HTERT RPE-1 (cell line): Measurements from ENCODE around the gene EDAR.

Experiments used
- in situ Hi-C: fragments of 300-500 bp; cut with MboI; formaldehyde crosslinking; loops from 4 replicates; pipeline ENCODE4 v1.14.3; 2020; ENCODE audit warnings: low sequenced_read_pairs

Gene EDAR

DNA sequence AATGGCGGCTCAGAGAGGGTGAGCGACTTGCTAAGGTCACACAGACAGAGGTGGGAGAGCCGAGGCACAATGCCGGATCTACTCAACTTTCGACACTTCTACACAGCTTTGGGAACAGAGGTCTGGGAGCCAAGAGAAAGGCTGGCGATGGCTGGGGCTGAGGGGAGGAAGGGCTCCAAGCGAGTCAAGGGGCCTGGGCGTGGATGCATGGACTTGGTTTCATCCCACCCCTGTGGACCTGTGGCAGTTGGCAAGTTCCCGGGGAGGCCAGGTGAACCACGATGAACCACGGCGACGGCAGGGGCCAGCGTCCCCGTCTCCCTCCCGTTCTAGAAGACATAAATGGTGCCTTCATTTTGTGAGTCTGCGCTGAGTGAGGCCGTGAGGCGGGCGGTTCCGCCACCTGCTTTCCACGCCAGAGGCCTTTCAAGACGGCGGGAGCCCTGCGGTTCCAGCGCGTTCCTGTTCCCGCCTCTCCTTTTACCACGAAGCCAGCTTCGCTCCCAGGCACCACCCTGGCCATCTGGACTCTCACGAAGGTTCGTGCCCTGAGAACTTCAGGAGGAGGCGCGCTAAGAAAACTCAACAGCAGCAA, 46.7 kb downstream of the EDAR start:
- in situ Hi-C loops: no loop called here

DNA sequence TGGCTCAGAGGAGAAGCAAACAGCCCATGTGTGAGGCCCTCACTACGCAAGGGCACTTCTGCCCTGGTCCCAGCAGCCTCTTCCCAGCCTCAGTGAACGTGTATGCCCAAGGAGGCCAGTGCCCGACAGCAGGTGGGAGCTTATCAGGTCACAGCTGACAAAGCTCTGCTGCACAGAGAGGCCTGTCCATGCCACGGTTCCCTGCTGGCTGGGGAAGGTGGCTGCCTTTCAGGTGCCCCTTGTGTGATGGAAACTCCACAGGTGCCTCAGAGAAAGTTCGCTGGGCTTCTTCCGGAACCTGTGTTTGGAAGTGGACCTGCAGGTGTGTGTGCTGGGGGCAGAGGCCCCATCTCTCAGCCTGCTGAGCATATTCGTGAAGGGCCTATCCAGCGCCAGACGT, 47.3 kb downstream of the EDAR start:
- in situ Hi-C loops: no loop called here

DNA sequence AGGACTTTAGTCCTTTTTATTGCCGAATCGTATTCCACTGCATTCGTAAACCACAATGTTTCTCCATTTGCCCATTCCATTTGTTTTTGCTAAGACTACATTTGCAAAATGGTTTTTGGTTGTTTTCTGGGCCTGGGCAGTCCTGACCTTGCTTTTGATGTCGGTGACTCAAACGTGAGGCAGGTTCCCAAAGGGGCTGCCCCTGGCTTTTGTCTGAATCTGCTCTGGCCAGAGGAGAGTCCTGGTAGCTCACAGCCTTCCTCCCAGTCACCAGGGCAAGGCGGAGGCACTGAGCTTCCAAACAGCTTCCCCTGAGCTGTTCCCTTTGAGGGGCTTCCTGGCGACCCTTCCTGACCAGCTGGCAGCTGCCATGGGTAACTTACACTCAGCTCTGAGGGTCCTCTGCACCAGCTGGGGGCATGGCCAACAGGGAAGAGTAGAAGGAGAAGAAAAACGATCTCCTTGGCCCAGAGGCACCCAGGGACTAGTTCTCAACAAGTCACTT, 47.8 kb downstream of the EDAR start:
- in situ Hi-C loops: no loop called here

DNA sequence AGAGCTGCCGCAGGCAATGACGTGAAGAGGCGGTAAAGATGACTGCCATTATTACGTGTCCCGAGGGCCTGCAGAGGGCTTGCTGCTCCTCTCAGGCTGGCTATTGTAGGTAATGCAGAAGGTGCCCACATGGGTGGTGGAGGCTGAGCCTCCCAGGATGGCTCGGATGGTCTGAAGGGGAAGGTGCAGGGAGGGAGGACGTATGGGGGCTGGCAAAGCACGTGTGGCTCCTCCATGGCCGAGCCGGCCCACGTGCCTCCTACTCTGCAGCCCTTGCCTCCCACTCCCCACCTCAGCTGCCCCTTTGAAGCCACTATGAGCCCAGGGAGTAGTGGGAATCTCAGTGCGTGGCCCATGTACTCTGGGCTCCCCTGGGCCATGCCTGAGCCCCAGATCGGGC, 48.9 kb downstream of the EDAR start:
- in situ Hi-C loops: no loop called here

DNA sequence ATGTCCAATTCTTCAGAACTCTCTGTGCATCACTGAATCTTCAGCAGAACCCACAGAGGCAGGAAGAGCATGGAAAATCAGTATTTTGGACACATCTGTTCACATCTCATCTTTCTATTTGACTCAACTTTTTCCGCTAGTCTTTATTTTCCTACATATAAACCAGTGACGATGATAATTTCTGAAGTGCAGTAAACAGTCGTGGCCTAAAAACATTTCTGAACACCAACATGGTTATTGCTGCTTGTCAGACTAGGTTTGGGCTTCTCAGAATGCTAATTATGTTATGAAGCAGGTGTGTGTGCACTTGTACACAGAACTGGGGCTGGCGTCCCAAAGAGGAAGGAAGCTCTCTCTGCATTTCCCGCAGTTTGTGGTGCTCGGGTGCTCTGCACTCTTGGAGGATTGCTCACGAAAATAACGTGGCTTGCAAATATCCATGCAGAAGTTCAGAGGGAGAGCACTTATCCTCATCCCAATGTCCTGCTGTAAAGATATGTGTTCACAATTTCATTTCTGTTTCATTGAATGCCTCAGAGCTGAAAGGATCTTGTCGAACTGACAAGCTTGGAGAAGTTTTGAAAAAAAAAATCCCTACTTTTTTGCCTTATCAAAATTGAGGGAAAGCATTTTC, 50.8 kb downstream of the EDAR start:
- in situ Hi-C loops: no loop called here

DNA sequence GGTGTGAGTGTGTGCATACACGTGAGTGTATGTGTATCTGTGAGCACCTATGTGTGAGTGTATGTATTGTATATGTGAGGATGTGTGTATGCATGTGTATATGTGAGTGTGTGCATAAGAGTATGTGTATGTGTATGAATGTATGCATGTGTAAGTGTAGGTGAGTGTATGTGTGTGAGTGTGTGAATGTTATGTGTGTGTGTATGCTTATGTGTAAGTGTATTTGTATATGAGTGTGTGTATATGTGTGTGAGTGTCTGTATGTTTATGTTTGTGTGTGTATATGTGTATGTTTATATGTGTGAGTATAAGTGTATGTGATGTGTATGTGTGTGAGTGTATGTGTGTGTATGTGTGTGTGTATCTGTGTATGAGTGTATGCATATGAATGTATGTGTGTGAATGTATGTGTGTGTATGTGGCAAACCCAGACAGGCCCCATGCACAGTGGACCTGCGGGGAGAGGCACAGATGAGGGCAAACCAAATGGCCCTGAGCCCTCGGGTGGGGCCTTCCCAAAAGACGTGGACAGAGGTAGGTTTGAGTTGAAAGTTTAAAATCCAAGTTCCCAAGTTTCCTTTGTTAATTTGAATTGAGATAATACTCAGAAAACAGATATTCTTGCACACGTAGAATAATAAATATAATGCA, 51.5 kb downstream of the EDAR start:
- in situ Hi-C loops: no loop called here

DNA sequence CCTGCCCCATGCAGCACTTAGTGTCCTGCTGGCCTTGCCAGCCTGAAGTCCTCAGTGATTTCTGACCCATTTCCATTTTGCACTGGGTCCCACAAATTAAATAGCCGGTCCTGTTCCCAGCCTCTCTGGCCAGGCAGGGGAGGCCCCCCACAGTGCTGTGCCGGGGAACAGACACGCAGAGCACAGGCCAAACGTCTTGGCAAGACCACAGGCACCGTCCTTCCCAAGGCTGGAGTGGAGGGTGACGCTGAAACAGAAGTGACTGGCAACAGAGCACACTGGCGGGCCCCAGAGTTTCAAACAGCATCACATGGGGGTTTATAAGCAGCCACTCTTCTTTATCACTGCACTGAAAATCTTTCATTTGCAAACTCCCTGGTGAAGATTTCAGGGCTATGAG, 52.2 kb downstream of the EDAR start:
- in situ Hi-C loops: no loop called here

DNA sequence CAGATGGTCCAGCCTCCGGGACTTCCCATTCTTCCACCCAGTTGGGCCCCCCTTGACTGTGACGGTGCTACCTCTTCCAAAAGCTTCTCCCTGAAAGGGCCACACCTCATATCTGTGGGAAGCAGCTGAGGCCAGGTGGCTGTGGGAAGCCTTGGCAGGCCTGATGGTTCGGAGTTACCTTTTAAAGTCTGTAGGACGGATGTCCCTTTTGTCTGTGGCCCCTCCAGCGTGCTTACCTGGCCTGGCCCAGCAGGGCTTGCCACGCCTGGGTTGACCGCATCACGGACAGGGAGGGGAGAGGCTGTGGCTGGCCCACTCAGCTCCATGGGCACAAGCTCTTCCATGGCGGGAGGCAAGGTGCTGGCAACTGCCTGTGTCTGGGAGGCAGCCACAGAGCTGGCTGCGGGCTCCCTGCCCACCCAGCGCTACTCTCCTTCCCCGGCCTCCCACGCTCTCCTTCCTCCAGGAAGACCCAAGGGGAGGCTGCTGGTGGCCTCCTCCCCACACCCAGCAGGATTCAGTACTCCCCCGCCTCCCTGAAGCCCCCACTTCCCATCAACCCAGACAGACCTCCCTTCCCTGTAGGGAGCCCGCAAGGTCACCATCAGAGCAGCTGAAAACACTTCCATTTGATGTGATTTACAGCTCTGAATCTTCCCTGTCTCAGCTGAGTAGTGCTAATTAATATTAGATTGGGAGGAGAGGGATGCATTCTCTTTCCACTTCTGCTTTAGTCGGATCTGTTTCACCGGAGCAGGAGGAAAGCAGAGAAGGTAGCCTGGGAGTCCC, 52.8 kb downstream of the EDAR start:
- in situ Hi-C loops: no loop called here

DNA sequence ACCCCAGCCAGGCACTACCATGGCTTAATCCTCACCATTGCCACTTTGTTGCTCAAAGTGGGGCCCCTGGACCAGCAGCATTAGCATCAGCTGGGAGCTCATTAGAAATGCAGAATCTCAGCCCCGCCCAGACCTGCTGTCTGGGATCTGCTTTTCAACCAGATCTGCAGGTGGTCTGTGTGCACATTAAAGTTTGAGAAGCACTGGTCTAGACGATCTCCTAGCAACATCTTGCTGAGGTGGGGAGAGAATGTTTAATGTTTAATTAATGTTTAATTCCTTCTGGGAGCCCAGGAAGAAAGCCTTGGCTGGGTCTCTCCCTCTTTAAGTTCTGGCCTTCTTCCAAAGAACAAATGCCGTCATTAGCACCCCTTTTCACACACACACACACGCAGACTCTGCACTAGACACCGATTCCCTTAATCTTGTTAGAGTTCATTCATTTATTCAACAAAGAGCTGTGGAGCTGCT, 53.7 kb downstream of the EDAR start:
- in situ Hi-C loops: no loop called here

DNA sequence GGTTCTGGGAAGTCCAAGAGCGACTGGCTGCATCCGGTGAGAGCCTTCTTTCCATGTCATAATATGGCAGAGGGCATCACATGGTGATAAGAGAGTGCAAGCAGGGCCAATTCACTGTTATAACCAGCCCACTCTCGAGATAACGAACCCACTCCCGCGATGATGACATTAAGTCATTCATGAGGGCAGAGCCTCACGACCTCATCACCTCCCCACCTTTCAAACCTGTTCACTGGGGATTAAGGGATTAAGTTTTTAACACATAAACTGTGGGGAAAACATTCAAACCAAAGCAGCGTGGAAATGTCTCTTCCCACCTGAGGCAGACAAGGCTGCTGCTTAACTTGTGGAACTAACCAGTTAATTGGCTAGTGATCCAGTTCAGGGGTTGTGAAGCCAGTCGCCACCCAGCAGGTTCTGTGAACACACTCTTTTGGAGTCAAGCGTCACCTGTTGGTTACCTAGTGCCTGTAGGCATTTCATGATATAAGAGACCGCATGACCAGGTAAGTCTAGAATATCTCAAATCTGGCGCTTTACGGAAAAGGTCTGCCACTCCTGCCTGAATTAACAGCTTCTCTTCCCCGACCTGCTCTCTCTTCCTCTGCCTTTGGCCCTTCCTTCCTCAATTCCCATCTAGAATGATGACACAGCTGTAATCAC, 54.3 kb downstream of the EDAR start:
- in situ Hi-C loops: no loop called here

DNA sequence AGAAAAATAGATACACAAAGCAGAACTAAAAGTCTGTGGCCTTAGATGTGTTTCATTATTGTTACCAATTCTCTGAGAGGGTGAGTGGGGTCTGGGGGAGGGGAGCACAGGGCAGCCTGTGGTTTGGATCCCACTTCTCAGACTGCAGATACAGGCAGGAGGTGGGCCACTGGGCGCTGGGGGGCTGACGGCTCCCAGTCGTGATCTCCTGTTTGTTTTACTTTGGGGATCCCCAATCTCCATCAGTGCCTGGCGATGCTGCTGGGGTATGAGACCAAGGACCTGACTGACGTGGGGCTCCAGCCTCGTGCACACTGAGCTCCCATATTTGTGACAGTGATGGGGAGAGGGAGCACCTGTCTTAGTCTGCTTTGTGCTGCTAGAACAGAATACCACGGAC, 54.9 kb downstream of the EDAR start:
- in situ Hi-C loops: no loop called here

DNA sequence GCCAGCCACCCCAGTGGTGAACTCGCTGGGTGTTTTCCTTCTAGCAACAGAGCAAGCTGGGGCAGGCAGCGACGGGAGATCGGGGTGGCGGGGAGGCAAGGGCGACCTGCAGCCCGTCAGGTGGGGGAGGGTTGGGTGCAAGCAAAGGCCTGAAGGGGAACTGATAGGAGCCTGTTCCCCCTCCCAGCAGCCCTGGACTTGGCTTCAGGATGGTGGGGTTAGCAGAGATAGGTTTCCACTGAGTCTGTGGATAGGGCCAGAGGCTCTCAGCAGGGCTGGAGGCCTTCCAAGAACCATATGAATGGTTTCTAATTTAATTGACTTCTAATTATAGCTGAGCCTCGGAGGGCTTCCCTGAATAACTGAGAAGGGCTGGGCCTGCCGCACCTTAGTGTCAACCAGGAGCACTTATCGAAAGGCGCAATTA, 55.3 kb downstream of the EDAR start:
- in situ Hi-C loops: no loop called here

DNA sequence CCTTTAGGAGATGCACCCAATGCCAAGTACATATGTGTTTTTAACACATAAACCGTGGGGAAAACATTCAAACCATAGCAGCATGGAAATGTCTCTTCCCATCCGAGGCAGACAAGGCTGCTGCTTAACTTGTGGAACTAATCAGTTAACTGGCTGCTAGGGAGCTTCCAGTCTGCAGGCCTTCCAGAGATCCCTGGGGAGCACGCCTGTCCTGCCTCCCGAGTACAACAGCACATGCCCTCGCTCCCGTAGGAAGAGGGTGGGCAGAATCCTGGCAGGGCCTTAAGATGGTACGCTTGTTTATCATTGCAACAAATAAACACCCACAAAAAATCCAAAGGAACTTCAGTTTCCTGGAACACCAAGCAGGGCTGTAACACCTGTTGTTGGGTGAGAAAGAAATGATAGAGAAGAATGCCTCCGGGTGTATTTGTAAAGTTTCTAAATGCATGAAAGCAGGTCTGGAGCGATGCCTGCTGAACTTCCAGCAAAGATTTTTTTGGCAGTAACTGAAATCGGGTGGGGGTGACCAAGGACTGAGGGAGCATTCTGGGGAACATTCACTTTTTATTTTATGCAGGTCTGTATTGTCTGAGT, 56.2 kb downstream of the EDAR start:
- in situ Hi-C loops: no loop called here

DNA sequence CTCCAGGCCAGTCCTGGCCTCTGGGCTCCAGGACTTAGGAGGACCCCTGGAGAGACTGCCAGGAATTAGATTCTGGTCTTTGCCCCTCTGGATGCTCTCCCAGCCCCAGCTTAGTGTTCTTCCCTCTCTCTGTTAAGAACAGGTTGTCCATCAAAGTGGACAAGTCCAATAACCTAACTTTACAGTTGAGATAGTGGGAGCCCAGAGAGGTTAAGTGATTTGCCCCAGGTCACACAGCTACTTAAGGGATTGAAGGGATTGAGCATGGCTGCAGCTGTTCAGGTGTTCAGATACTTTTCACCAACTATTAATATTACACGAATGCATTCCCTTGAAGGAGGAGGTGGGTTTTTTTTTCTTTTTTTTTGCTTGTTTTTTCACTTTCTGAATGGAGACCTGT, 57.6 kb downstream of the EDAR start:
- in situ Hi-C loops: no loop called here

DNA sequence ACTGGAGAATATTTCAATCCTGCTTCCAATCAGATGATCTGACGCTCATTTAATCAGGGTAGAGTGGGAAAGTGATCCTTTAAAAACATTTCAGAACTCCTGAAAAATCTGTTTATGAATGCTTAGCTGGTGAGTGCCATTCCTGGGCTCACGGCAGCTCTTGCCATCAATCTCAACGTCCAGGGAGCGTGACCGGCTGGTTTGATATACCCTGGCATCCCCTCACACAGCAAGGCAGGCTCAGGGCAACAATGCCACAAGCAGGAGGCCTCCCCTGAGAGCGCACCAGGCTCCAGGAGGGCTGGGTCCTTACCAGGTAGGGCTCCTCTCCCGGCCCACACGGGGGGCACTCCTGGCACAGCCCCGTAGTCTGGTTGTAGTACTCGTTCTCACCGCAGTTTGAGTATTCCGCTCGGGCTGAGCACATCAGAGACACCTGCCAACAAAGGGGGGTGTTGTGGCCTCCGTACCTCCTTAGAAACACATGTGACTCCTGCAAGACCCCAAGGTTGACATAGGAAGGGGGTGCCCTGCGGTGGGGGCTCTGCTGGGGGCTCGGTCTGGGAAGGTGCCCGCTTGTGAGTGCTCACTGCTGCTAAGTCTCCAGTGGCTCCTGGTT, 59.1 kb downstream of the EDAR start:
- in situ Hi-C loops: no loop called here

DNA sequence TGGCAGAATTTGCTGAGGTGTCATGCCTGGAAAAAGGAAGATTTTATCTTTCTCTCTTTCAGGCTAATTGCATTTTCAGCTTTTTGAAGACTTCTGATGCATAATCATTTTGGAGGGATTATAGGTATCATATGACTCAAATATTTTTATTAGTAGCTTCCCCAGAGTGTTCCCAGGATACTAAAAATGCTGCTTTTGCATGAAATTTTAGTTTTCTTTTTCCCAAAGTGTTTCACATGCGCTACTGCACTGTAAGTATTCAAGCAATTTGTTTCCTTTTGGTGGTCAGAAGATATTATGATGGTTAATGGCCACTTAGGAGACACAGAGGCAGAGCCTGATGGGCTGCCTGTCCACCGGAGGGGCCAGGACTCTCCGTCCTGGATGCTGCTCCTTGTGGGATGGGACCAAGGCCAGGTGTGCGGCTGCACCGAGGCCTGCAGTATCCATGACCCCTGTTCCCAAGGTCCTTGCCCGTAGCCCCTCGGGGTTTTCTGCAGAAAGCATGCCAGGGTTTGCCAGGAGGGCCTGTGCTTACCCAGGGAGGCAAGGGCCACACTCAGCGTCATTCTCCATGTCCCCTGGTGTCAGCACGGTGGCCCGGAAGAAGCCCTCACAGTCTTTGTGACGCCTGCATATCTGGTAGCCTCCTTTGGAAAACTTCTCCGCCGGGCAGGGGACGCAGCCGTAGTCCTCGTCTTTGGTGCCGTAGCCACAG, 60.2 kb downstream of the EDAR start:
- in situ Hi-C loops: no loop called here

DNA sequence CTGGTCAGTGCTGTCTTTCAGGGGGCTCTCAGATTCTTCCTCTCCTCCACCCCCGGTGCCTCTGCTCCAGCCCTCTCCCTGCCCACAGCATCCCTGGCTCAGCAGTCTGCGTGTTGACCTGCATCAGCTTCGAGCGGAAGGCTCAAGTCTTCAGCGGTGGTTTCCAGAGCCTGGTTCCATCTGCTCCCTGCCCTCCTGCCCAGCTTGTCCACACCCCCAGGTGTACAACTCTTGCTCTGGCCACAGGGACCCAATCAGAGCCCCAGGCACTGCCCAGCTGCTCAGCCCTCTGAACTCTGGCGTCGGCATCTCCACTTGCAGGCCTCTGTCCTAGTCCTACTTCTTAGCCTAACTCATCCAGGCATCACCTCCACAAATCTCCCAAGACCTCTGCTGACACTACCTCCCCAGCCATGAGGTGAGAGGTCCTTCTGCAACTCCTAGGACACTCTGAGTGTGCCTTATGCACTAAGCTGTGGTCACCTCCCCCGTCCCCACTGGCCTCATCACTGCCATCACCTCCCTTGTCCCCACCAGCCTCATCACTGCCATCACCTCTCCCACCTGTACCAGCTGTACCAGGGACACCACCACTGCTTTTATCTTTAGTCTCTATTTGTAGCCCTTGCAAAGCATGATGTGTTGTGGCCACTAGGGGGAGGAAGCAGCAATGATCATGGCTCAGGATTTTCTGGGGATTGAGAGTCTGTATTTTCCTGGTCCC, 60.9 kb downstream of the EDAR start:
- in situ Hi-C loops: no loop called here

DNA sequence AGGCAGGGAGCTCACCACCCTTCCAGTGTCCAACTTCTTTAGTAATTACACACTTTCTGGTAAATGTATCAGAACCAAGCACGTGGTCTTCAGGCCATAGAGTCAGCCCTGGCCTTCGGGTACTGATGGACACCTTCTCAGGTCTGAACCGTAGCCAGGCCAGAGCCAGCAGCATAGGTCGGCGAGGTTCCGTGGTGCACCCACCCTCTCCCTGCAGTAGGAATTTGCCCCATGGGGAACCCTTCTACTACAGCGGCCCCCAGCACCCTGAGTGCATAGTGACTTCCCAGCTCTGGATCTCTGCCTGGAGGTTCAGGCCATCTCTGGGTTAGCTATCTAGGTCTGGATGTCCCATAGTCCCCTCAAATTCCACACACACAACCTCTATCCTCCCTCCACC, 61.6 kb downstream of the EDAR start:
- in situ Hi-C loops: no loop called here
